HCEC 1CT (cell line): Measurements from ENCODE around the gene PTPRK.
A peak's percentile ranks its signal among the peaks of the same experiment; 100 is the strongest.

Experiments
- DNase-seq: peaks from one replicate; pipeline ENCODE4 v3.0.0-alpha.2; 2017

PTPRK gene

GRCh38 chr6:128379577-128379976 lies 140.8 kb downstream of the PTPRK start:
- DNase-seq = no peak

- DNase-seq = no peak
Observed at GRCh38 chr6:128376952-128377503, 143.4 kb downstream of the PTPRK start.

GRCh38 chr6:128371136-128371535 lies 149.3 kb downstream of the PTPRK start:
- no peak for DNase-seq

GRCh38 chr6:128370072-128370471 lies 150.3 kb downstream of the PTPRK start:
- peak; percentile 80 for DNase-seq

- DNase-seq = peak; percentile 12
Observed at GRCh38 chr6:128368213-128368944, 152.0 kb downstream of the PTPRK start.

- no peak for DNase-seq
Observed at GRCh38 chr6:128367437-128367836, 153.0 kb downstream of the PTPRK start.

GRCh38 chr6:128365520-128366160 lies 154.8 kb downstream of the PTPRK start:
- no peak for DNase-seq

- no peak for DNase-seq
Observed at GRCh38 chr6:128364766-128365519, 155.5 kb downstream of the PTPRK start.

GRCh38 chr6:128363020-128363813 lies 157.2 kb downstream of the PTPRK start:
- DNase-seq = no peak

- DNase-seq = no peak
Observed at GRCh38 chr6:128361378-128361777, 159.0 kb downstream of the PTPRK start.

GRCh38 chr6:128358244-128358776 lies 162.1 kb downstream of the PTPRK start:
- no peak for DNase-seq

- DNase-seq = no peak
Observed at GRCh38 chr6:128357392-128358130, 162.8 kb downstream of the PTPRK start.

- DNase-seq = no peak
Observed at GRCh38 chr6:128352366-128352765, 168.0 kb downstream of the PTPRK start.

- DNase-seq = no peak
Observed at GRCh38 chr6:128351255-128351514, 169.2 kb downstream of the PTPRK start.

GRCh38 chr6:128350416-128351254 lies 169.8 kb downstream of the PTPRK start:
- peak; percentile 21 for DNase-seq

GRCh38 chr6:128347123-128347522 lies 173.3 kb downstream of the PTPRK start:
- no peak for DNase-seq

- no peak for DNase-seq
Observed at GRCh38 chr6:128346569-128346968, 173.8 kb downstream of the PTPRK start.

GRCh38 chr6:128345278-128345677 lies 175.1 kb downstream of the PTPRK start:
- DNase-seq = no peak

- no peak for DNase-seq
Observed at GRCh38 chr6:128343706-128344105, 176.7 kb downstream of the PTPRK start.

GRCh38 chr6:128339635-128340450 lies 180.6 kb downstream of the PTPRK start:
- peak; percentile 43 for DNase-seq
